ENCODE results near the gene TCF7L2. TPM values are rescaled to one million over a fixed set of nuclear protein-coding genes. Genes with fewer than 3 reads are reported as not detected.

The TCF7L2 gene
- total and polyA plus RNA-seq, 9 of the 15 experiments (the other 6 are each of a cell fraction or from before 2014, with no cell fraction given): 0.32 to 2.8 (median 0.92) TPM

DNA sequence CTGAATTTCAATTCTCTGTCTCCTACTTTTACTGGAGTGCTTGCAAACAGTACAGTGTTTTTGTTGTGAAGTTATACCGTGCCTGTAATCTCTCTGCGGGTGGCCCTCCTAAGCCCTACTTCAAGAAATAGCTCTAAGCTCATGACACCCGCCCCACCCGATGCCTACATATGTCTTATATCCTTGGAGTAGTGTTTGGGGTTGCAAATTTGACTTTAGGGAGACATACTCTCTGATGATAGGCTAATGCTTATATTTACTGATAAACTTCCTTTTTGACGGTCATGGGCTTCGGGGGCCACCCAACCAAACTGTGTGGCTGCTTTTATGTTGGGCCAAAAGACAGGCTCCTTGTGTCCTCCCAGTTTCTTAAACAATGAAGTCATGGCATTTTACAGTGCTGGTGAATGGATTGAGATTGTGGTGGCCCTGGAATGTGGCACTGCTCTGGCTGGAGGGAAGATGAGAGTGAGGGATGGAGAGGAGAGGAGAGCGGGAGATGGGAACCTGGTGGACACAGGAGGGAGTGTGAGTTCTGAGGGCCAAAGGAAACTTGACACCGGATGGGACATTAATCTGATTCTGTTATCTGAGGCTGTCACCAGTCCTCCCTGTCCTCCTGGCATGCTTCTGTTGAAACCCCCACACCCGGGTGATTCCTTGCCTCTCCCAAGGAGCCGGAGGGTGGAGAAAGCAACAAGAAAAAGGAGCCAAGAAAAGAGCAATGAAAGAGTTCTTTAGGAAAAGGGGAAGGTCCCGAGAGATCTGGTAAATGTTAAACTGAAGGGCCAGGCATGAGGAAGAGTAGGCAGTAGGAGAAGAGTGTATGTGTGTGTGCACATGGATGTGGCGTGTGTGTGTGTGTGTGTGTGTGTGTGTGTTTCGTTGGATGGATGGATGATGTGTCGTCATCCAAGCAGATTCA, 113.3 kb downstream of the TCF7L2 start (continued):
- TF ChIP-seq, protein P1, sequence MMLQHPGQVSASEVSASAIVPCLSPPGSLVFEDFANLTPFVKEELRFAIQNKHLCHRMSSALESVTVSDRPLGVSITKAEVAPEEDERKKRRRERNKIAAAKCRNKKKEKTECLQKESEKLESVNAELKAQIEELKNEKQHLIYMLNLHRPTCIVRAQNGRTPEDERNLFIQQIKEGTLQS (IDR thresholded peaks at IDR 0.05): peak; percentile 64
- TF ChIP-seq, protein P1 (CRISPR knock-in tag; conservative IDR thresholded peaks at IDR 0.05): no peak
- TF ChIP-seq PYGO2 (tag; IDR thresholded peaks at IDR 0.05) (no peak), HDAC1 (IDR thresholded peaks at IDR 0.05) (peak in 1 of 2 experiments; percentile 54; a peak in 1 of 4 replicates), KLF16 (IDR thresholded peaks at IDR 0.05) (peak; percentile 42; the same call in 1 of the 2 replicates), PTTG1 (tag; IDR thresholded peaks at IDR 0.05; ENCODE audit: low read depth) (no peak), POLR2AphosphoS2 (IDR thresholded peaks at IDR 0.05; ENCODE audit: low read length) (no peak), HNRNPLL (IDR thresholded peaks at IDR 0.05; ENCODE audit: low read depth, low read length, poor library complexity, severe bottlenecking) (no peak), TRIM28 (IDR thresholded peaks at IDR 0.05) (no peak), BCL6 (CRISPR knock-in tag; IDR thresholded peaks at IDR 0.05) (no peak), PURB (CRISPR knock-in tag; IDR thresholded peaks at IDR 0.05; ENCODE audit: low read depth) (no peak), ZFP36 (IDR thresholded peaks at IDR 0.05; ENCODE audit: low read depth, low read length, partially characterized antibody) (no peak)
- TF ChIP-seq, protein P2, sequence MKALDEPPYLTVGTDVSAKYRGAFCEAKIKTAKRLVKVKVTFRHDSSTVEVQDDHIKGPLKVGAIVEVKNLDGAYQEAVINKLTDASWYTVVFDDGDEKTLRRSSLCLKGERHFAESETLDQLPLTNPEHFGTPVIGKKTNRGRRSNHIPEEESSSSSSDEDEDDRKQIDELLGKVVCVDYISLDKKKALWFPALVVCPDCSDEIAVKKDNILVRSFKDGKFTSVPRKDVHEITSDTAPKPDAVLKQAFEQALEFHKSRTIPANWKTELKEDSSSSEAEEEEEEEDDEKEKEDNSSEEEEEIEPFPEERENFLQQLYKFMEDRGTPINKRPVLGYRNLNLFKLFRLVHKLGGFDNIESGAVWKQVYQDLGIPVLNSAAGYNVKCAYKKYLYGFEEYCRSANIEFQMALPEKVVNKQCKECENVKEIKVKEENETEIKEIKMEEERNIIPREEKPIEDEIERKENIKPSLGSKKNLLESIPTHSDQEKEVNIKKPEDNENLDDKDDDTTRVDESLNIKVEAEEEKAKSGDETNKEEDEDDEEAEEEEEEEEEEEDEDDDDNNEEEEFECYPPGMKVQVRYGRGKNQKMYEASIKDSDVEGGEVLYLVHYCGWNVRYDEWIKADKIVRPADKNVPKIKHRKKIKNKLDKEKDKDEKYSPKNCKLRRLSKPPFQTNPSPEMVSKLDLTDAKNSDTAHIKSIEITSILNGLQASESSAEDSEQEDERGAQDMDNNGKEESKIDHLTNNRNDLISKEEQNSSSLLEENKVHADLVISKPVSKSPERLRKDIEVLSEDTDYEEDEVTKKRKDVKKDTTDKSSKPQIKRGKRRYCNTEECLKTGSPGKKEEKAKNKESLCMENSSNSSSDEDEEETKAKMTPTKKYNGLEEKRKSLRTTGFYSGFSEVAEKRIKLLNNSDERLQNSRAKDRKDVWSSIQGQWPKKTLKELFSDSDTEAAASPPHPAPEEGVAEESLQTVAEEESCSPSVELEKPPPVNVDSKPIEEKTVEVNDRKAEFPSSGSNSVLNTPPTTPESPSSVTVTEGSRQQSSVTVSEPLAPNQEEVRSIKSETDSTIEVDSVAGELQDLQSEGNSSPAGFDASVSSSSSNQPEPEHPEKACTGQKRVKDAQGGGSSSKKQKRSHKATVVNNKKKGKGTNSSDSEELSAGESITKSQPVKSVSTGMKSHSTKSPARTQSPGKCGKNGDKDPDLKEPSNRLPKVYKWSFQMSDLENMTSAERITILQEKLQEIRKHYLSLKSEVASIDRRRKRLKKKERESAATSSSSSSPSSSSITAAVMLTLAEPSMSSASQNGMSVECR (CRISPR knock-in tag; IDR thresholded peaks at IDR 0.05): no peak
- TF ChIP-seq, protein P3, sequence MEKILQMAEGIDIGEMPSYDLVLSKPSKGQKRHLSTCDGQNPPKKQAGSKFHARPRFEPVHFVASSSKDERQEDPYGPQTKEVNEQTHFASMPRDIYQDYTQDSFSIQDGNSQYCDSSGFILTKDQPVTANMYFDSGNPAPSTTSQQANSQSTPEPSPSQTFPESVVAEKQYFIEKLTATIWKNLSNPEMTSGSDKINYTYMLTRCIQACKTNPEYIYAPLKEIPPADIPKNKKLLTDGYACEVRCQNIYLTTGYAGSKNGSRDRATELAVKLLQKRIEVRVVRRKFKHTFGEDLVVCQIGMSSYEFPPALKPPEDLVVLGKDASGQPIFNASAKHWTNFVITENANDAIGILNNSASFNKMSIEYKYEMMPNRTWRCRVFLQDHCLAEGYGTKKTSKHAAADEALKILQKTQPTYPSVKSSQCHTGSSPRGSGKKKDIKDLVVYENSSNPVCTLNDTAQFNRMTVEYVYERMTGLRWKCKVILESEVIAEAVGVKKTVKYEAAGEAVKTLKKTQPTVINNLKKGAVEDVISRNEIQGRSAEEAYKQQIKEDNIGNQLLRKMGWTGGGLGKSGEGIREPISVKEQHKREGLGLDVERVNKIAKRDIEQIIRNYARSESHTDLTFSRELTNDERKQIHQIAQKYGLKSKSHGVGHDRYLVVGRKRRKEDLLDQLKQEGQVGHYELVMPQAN (IDR thresholded peaks at IDR 0.05; ENCODE audit: borderline replicate concordance): no peak
- TF ChIP-seq, protein P4, sequence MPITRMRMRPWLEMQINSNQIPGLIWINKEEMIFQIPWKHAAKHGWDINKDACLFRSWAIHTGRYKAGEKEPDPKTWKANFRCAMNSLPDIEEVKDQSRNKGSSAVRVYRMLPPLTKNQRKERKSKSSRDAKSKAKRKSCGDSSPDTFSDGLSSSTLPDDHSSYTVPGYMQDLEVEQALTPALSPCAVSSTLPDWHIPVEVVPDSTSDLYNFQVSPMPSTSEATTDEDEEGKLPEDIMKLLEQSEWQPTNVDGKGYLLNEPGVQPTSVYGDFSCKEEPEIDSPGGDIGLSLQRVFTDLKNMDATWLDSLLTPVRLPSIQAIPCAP (CRISPR knock-in tag; IDR thresholded peaks at IDR 0.05; ENCODE audit: borderline replicate concordance): no peak
- TF ChIP-seq, protein P5, sequence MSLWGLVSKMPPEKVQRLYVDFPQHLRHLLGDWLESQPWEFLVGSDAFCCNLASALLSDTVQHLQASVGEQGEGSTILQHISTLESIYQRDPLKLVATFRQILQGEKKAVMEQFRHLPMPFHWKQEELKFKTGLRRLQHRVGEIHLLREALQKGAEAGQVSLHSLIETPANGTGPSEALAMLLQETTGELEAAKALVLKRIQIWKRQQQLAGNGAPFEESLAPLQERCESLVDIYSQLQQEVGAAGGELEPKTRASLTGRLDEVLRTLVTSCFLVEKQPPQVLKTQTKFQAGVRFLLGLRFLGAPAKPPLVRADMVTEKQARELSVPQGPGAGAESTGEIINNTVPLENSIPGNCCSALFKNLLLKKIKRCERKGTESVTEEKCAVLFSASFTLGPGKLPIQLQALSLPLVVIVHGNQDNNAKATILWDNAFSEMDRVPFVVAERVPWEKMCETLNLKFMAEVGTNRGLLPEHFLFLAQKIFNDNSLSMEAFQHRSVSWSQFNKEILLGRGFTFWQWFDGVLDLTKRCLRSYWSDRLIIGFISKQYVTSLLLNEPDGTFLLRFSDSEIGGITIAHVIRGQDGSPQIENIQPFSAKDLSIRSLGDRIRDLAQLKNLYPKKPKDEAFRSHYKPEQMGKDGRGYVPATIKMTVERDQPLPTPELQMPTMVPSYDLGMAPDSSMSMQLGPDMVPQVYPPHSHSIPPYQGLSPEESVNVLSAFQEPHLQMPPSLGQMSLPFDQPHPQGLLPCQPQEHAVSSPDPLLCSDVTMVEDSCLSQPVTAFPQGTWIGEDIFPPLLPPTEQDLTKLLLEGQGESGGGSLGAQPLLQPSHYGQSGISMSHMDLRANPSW (CRISPR knock-in tag; IDR thresholded peaks at IDR 0.05): no peak
